SK-N-SH (cell line): ENCODE data around the gene RABL6. TPM values are rescaled to one million over a fixed set of nuclear protein-coding genes. Genes with fewer than 3 reads are reported as not detected.

Experiments used
- CTCF ChIA-PET: fragments of 300-600, 350-600 bp; formaldehyde crosslinking; extraction: SDS; loops from one replicate; lab custom pipeline; 2021; lab: Yijun Ruan, JAX
- POLR2A ChIA-PET: fragments of 350-600 bp; sonication (Branson Sonifier 250); formaldehyde crosslinking; extraction: SDS; loops from one replicate; lab custom pipeline; 2020; ENCODE audit warnings: antibody characterized with exemption, inconsistent platforms; lab: Yijun Ruan, JAX
- DNase-seq: peaks from one replicate; pipeline ENCODE4 v3.0.0; 2012
- H2AFZ ChIP-seq: fragments of 200-600 bp; sonication (generic); 2 replicates; pipeline ENCODE4 v1.8.1; 2016; ENCODE audit warnings: antibody characterized with exemption, mild to moderate bottlenecking, low read depth
- H3F3A ChIP-seq: fragments of 200-600 bp; sonication (generic); replicated peaks from 2 replicates; pipeline ENCODE3; 2016; ENCODE audit warnings: antibody characterized with exemption, mild to moderate bottlenecking; ENCODE audit not compliant: insufficient read depth
- H3K27ac ChIP-seq, 2 experiments: fragments of 200-500 bp in 1 of 2; fragments of 200-600 bp in 1 of 2; sonication (Bioruptor generic) in 1 of 2; sonication (generic), shearing (Covaris generic) in 1 of 2; 2 replicates each; pipeline versions ENCODE4 v1.5.1 to v1.6.1; 2014 to 2016; ENCODE audit warnings: low read depth in 2 of 2, inconsistent platforms in 1 of 2, low read length in 1 of 2, mild to moderate bottlenecking in 1 of 2, mixed read lengths in 1 of 2
- H3K27me3 ChIP-seq: fragments of 200-600 bp; sonication (generic), shearing (Covaris generic); 2 replicates; pipeline ENCODE4 v1.6.1; 2016; ENCODE audit warnings: mixed run types; ENCODE audit not compliant: insufficient read depth
- H3K36me3 ChIP-seq, 2 experiments: fragments of 200-500 bp in 1 of 2; fragments of 200-600 bp in 1 of 2; sonication (Bioruptor generic) in 1 of 2; sonication (generic) in 1 of 2; replicated peaks in 1 of 2; 2 replicates each; pipeline versions ENCODE3 to v1.5.1; 2014 to 2016; ENCODE audit warnings: low read length in 1 of 2, mild to moderate bottlenecking in 1 of 2; ENCODE audit not compliant: insufficient read depth in 2 of 2, control insufficient read depth in 1 of 2
- H3K4me1 ChIP-seq, 2 experiments: fragments of 200-500 bp in 1 of 2; fragments of 200-600 bp in 1 of 2; sonication (Bioruptor generic) in 1 of 2; sonication (generic), shearing (Covaris generic) in 1 of 2; 2 replicates each; pipeline versions ENCODE4 v1.5.1 to v1.6.1; 2014 to 2016; ENCODE audit warnings: low read depth in 1 of 2, low read length in 1 of 2, mixed run types in 1 of 2; ENCODE audit not compliant: insufficient read depth in 2 of 2, control insufficient read depth in 1 of 2
- H3K4me2 ChIP-seq: fragments of 200-600 bp; sonication (generic), shearing (Covaris generic); 2 replicates; pipeline ENCODE4 v1.6.1; 2017; ENCODE audit warnings: mixed run types
- H3K4me3 ChIP-seq, 2 experiments: fragments of 200-500 bp in 1 of 2; fragments of 200-600 bp in 1 of 2; sonication (Bioruptor generic) in 1 of 2; sonication (generic), shearing (Covaris generic) in 1 of 2; 2 replicates each; pipeline versions ENCODE4 v1.5.1 to v1.8.1; 2014 to 2016; ENCODE audit warnings: low read depth in 2 of 2, inconsistent platforms in 1 of 2, low read length in 1 of 2, mild to moderate bottlenecking in 1 of 2, mixed read lengths in 1 of 2, moderate library complexity in 1 of 2
- H3K79me2 ChIP-seq: fragments of 200-600 bp; sonication (generic); 2 replicates; pipeline ENCODE4 v1.8.1; 2017; ENCODE audit warnings: mild to moderate bottlenecking; ENCODE audit not compliant: insufficient read depth
- H3K9ac ChIP-seq: fragments of 200-600 bp; sonication (generic); 2 replicates; pipeline ENCODE4 v1.6.1; 2017; ENCODE audit warnings: mixed run types
- H3K9me2 ChIP-seq: fragments of 200-600 bp; sonication (generic); 2 replicates; pipeline ENCODE4 v1.6.1; 2017; ENCODE audit warnings: mixed run types
- H3K9me3 ChIP-seq: fragments of 200-600 bp; sonication (generic); 2 replicates; pipeline ENCODE4 v1.6.1; 2017; ENCODE audit warnings: mixed run types, mild to moderate bottlenecking, moderate library complexity
- H4K20me1 ChIP-seq: fragments of 200-600 bp; sonication (generic); 2 replicates; pipeline ENCODE4 v1.6.1; 2017; ENCODE audit warnings: mild to moderate bottlenecking, mixed run types; ENCODE audit not compliant: insufficient read depth
- CHD2 ChIP-seq: fragments of 150-350 bp; IDR thresholded peaks from 2 replicates; pipeline ENCODE4 v1.6.1; 2018; ENCODE audit warnings: low read length; ENCODE audit not compliant: partially characterized antibody
- ELF1 ChIP-seq: IDR thresholded peaks from 2 replicates; pipeline ENCODE4 v1.4.0; 2012
- EZH2phosphoT487 ChIP-seq: fragments of 200-600 bp; sonication (generic); IDR thresholded peaks from 2 replicates; pipeline ENCODE4 v1.6.1; 2017; ENCODE audit warnings: low read depth, mixed run types, mild to moderate bottlenecking, antibody characterized with exemption, moderate library complexity, borderline replicate concordance
- GABPA ChIP-seq: IDR thresholded peaks from 2 replicates; pipeline ENCODE4 v1.4.0; 2012; ENCODE audit warnings: low read depth, mild to moderate bottlenecking
- GATA2 ChIP-seq: sonication (generic); formaldehyde crosslinking; IDR thresholded peaks from 2 replicates; pipeline ENCODE4 v1.5.0; 2020; ENCODE audit warnings: mild to moderate bottlenecking, missing genetic modification reagents
- JUND ChIP-seq: IDR thresholded peaks from 2 replicates; pipeline ENCODE4 v1.4.0; 2012
- MXI1 ChIP-seq: IDR thresholded peaks from 2 replicates; pipeline ENCODE4 v1.6.1; 2012; ENCODE audit warnings: mild to moderate bottlenecking, low read depth, low read length, improper control_type of control experiment
- PBX3 ChIP-seq: IDR thresholded peaks from 2 replicates; pipeline ENCODE4; 2012
- RAD21 ChIP-seq: IDR thresholded peaks from 2 replicates; pipeline ENCODE4 v1.6.1; 2012; ENCODE audit warnings: mild to moderate bottlenecking, low read length
- RCOR1 ChIP-seq: fragments of 150-350 bp; IDR thresholded peaks from 2 replicates; pipeline ENCODE4 v1.6.1; 2017; ENCODE audit warnings: antibody characterized with exemption, low read length
- REST ChIP-seq: IDR thresholded peaks from 2 replicates; pipeline ENCODE4 v1.6.1; 2012; ENCODE audit warnings: mild to moderate bottlenecking, low read depth, low read length, moderate library complexity
- RXRA ChIP-seq: IDR thresholded peaks from 2 replicates; pipeline ENCODE4 v1.4.0; 2012; ENCODE audit warnings: low read depth, mild to moderate bottlenecking, borderline replicate concordance
- SIN3A ChIP-seq: IDR thresholded peaks from 2 replicates; pipeline ENCODE4 v1.6.1; 2012; ENCODE audit warnings: low read depth, mild to moderate bottlenecking, low read length, moderate library complexity, borderline replicate concordance
- SMC3 ChIP-seq: IDR thresholded peaks from 2 replicates; pipeline ENCODE4 v1.6.1; 2012; ENCODE audit warnings: low read depth, low read length, improper control_type of control experiment
- TAF1 ChIP-seq: IDR thresholded peaks from 2 replicates; pipeline ENCODE4 v1.6.1; 2012; ENCODE audit warnings: low read depth, mild to moderate bottlenecking, low read length, moderate library complexity, borderline replicate concordance
- TCF12 ChIP-seq: IDR thresholded peaks from 2 replicates; pipeline ENCODE4 v1.4.0; 2012
- TEAD4 ChIP-seq: IDR thresholded peaks from 2 replicates; pipeline ENCODE4 v1.4.0; 2012; ENCODE audit warnings: mild to moderate bottlenecking, borderline replicate concordance; ENCODE audit not compliant: insufficient read depth
- WGBS: methylation state at CpG from one replicate; pipeline ENCODE4 v1.1.6; 2017; ENCODE audit warnings: low lambda C conversion rate; 5-methylcytosine and 5-hydroxymethylcytosine counted together
- polyA plus RNA-seq, 3 experiments: library from polyadenylated mRNA; depleted of rRNA; stranded (reverse); fragments of >200 nt; gene quantifications; 2 replicates each; pipeline ENCODE4 v1.2.3, GENCODE V29; 2012

The RABL6 gene
- polyA plus RNA-seq, 1 of the 3 experiments (the other 2 are of a cell fraction), result 43.6 TPM

GRCh38 chr9:136777359-136777758 is 30.4 kb upstream of the RABL6 start (continued):
- TF ChIP-seq PBX3, result no peak
- TF ChIP-seq ELF1, result no peak
- TF ChIP-seq RAD21, result no peak
- TF ChIP-seq TEAD4, result no peak
- TF ChIP-seq SIN3A, result no peak
- TF ChIP-seq GABPA, result no peak

- H3K4me3 ChIP-seq, result no peak overlapping the region
Observed at GRCh38 chr9:136779808-136780207, 27.9 kb upstream of the RABL6 start.

More at GRCh38 chr9:136779808-136780207, 27.9 kb upstream of the RABL6 start:
- peaks cover 42% of the 10 kb centered on the region for H3K27me3 ChIP-seq
- peaks cover 8% of the 10 kb centered on the region for H3F3A ChIP-seq
- TF ChIP-seq TAF1 (no peak), ELF1 (no peak), MXI1 (no peak), EZH2phosphoT487 (no peak), CHD2 (no peak), JUND (no peak), RXRA (no peak), REST (no peak), SMC3 (no peak), RCOR1 (no peak), TCF12 (no peak), RAD21 (no peak), GATA2 (CRISPR knock-in tag) (no peak)
- WGBS, result 46% methylated on average over 5 of the region's 5 CpGs
- H3K27ac ChIP-seq, result no peak overlapping the region
- DNase-seq, result no peak
- H3K36me3 ChIP-seq, result no peaks in the 10 kb centered on the region
- H4K20me1 ChIP-seq, result no peaks in the 10 kb centered on the region
- H3K9ac ChIP-seq, result no peak overlapping the region
- ChIA-PET POLR2A (interaction anchor here (0.6 kb wide), 1 partner anchor 12 kb away, joined by 3 read pairs; no protein-coding TSS in a partner anchor), CTCF (interaction anchor here (0.7 to 8.8 kb wide), 5 partner anchors 7 to 632 kb away, joined by 3 to 57 read pairs (median 4); no protein-coding TSS in a partner anchor)
- H3K9me3 ChIP-seq, result no peaks in the 10 kb centered on the region
- H3K79me2 ChIP-seq, result no peaks in the 10 kb centered on the region
- H3K4me1 ChIP-seq, result no peaks in the 10 kb centered on the region; a peak in 1 of 4 replicates
- H2AFZ ChIP-seq, result no peak overlapping the region
- no peak overlapping the region for H3K4me2 ChIP-seq
- H3K9me2 ChIP-seq, result no peaks in the 10 kb centered on the region
